Airway epithelial cell (primary cell): ENCODE results near the gene CAMKV. TPM values are rescaled to one million over a fixed set of nuclear protein-coding genes. Genes with fewer than 3 reads are reported as not detected.

Source experiments
- total RNA-seq: library from RNA; depleted of rRNA; stranded (reverse); fragments of >200 nt; gene quantifications from 2 replicates; pipeline ENCODE4 v1.2.3, GENCODE V29; 2015

The CAMKV gene
- not detected in 2 replicates for total RNA-seq

GRCh38 chr3:49869525-49870126 lies at the start of gene CAMKV:
CAMKV (minus strand) TSS chr3:49869906; CDS start chr3:49862388, 7,518 bp downstream.

DNA sequence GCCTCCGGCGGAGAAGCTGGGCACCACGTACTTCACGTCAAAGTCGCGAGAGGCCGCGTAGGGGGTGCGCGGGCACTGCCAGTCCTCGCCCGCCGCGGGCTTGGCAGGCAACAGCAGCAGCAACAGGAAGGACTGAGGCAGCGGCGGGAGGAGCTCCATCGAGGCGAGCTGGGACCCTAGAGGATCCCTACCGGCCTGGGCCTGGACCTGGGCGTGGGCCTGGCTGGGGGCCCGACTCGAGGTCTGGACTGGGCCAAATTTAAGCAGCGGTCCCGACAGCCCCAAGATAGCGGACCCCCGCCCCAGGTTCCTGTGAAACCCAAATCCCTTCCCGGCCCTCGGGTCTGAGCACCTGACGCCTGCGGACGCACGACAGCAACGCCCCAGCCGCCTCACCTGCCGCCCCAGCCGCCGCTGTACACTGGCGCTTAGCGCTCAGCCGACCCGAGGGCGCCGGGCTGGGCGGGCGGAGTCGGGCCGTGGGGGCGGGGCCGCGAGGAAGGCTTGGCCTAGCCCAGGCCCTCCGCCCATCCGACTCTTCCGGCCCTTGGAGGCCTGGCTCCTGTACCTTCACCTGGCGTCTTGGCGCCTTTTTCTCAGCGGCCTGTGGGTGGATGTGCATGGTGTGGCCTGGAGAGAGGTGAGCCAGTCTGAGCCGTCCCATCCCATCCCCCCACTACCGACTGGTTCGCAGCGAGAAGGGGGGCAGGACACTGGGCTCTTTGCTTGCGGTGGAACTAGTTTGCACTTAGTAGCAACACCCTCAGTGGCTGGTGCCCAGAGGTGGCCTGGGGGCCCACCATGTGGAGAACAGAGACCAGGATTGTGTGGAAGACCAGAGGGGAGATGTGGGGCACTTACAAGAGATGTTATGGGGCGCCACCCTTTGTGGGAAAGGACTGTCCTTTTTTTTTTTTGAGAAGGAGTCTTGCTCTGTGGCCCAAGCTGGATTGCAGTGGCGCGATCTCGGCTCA lies 34.0 kb upstream of the CAMKV start, which contains the start of gene MST1R:
Gene MST1R, minus strand, starts transcription at position 423 of the 974 bp plus-strand sequence. Its CDS starts 264 bp downstream, at position 159.

GRCh38 chr3:49856181-49857005 lies 13.3 kb downstream of the CAMKV start, which contains the start of gene TRAIP:
TRAIP (minus strand) TSS chr3:49856564; CDS start chr3:49856453, 111 bp downstream.

DNA sequence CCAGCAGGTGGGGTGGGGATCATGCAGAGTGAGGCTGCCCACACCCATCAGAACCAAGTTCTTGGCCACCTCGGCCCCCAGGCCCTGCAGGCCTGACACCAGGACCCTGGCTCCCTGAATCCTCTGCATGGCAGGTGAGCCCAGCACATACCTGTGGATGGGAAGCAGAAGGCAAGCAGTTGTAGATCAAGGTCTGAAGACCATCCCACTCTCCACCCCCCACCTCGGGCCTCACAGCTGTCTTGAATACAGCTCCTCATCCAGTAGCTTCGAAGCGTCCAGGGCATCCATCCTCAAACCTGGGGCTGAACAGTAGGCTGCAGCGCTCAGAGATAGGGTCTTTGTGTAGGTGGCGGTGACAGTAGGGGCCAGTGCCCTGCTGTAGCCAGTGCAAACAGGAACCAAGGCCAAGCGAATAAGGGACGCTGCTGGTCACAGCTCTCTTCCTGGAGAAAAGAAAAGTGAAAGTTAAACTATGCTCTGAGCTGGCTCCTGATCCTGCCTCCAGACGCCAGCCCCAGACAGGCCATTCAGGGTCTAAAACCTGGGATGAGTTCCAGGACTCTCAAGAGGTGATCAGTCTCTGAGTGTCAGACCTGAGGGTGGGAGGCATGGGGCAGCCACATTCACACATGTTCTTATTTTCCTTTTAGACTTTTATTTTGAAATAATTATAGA lies 56.1 kb downstream of the CAMKV start, which contains the start of gene UBA7:
Gene UBA7, minus strand, starts transcription at position 457 of the 678 bp plus-strand sequence. Its CDS starts 166 bp downstream, at position 291.

Other genes with a start within 250 kb of the CAMKV start
- 130 and 163 TPM in 2 replicates for gene APEH, start 195.6 kb downstream of the CAMKV start, total RNA-seq
- gene MST1, start 180.4 kb downstream of the CAMKV start, total RNA-seq, result 3.5 and 4.2 TPM in 2 replicates
- gene RNF123, start 180.3 kb downstream of the CAMKV start, total RNA-seq, result 19.6 and 23.8 TPM in 2 replicates
- gene AMIGO3, start 150.2 kb downstream of the CAMKV start, total RNA-seq, result 0.19 and 0.42 TPM in 2 replicates
- gene GMPPB, start 146.0 kb downstream of the CAMKV start, total RNA-seq, result 47.8 and 50.9 TPM in 2 replicates
- 16.5 and 20.7 TPM in 2 replicates for gene IP6K1, start 83.4 kb downstream of the CAMKV start, total RNA-seq
- not detected in 2 replicates for gene CDHR4, start 70.0 kb downstream of the CAMKV start, total RNA-seq
- gene INKA1, start 66.6 kb downstream of the CAMKV start, total RNA-seq, result 21.7 and 28.6 TPM in 2 replicates
- 3.2 and 5.8 TPM in 2 replicates for gene UBA7, start 56.0 kb downstream of the CAMKV start, total RNA-seq
- 7.9 and 8.5 TPM in 2 replicates for gene TRAIP, start 13.3 kb downstream of the CAMKV start, total RNA-seq
- 13.3 and 19.9 TPM in 2 replicates for gene MST1R, start 34.0 kb upstream of the CAMKV start, total RNA-seq
- 15.4 and 20.8 TPM in 2 replicates for gene MON1A, start 59.9 kb upstream of the CAMKV start, total RNA-seq
- 28.6 and 34.2 TPM in 2 replicates for gene RBM6, start 70.2 kb upstream of the CAMKV start, total RNA-seq
- 30.3 and 59.5 TPM in 2 replicates for gene RBM5, start 219.0 kb upstream of the CAMKV start, total RNA-seq